ENCODE measurements around the gene RREB1.

DNA sequence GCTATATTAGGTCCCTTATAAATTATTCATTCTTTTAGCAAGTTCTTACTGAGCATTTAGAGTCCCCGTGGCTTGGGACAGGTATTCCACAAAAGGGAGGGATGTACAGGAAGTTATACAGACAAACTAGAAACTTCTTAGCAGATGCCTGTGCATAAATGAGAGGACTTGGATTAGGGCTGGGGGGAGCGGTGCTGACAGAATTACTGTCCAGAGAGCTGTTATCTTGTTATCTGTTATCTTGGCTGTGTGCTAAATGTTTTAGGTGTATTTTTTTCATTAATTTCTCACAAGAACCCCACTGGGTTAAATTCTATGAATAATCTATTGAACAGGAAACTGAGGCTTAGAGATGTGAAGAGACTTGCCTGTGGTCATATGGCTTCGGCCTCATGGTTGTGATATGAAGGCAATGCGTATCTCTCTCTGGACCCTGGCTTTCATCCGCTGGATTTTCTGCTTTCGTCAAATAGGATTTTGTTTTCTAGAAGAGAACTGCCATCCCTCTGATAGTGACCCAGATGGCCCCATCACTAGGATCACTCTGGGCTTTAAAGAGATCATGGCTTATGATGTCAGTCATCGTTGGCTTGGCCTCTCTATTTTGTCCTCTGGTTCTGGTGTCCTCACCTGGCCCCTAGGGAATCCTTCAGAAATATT is 32.3 kb upstream of the RREB1 start:
- TF ChIP-seq, protein P1, sequence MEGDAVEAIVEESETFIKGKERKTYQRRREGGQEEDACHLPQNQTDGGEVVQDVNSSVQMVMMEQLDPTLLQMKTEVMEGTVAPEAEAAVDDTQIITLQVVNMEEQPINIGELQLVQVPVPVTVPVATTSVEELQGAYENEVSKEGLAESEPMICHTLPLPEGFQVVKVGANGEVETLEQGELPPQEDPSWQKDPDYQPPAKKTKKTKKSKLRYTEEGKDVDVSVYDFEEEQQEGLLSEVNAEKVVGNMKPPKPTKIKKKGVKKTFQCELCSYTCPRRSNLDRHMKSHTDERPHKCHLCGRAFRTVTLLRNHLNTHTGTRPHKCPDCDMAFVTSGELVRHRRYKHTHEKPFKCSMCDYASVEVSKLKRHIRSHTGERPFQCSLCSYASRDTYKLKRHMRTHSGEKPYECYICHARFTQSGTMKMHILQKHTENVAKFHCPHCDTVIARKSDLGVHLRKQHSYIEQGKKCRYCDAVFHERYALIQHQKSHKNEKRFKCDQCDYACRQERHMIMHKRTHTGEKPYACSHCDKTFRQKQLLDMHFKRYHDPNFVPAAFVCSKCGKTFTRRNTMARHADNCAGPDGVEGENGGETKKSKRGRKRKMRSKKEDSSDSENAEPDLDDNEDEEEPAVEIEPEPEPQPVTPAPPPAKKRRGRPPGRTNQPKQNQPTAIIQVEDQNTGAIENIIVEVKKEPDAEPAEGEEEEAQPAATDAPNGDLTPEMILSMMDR (IDR thresholded peaks at IDR 0.05) = no peak
- TF ChIP-seq POLR2A (IDR thresholded peaks at IDR 0.05) = no peak
- no peak for TF ChIP-seq EP300 (IDR thresholded peaks at IDR 0.05)
